CD4-positive, alpha-beta T cell treated with Interferon alpha-2 for 1 hour (primary cell): ENCODE measurements around the gene PLXNA4.

Experiments
- DNase-seq, 2 donors: peaks; one replicate each; pipeline ENCODE4 v3.0.0-alpha.2; 2020 to 2022

Gene PLXNA4

DNA sequence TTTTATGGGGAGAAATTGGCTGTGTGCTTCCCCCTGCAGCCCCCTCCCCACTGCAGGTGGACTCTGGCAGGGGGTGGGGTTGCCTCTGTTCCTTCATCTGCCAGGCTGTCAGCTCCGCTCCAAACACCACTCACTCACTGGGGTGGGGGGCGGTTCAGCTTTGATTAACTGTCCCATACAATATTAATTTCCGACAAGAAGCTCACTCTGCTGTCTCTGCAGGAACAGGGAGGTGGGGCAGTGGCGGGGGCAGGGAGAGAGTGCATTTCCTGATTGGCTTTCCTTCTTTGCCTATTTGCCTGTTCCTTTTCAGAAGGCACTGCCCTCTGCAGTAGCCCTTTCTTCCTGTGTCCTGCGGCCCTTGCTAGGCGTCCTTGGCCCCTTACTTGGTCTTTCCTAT lies 500.8 kb downstream of the PLXNA4 start:
- no peak for DNase-seq

DNA sequence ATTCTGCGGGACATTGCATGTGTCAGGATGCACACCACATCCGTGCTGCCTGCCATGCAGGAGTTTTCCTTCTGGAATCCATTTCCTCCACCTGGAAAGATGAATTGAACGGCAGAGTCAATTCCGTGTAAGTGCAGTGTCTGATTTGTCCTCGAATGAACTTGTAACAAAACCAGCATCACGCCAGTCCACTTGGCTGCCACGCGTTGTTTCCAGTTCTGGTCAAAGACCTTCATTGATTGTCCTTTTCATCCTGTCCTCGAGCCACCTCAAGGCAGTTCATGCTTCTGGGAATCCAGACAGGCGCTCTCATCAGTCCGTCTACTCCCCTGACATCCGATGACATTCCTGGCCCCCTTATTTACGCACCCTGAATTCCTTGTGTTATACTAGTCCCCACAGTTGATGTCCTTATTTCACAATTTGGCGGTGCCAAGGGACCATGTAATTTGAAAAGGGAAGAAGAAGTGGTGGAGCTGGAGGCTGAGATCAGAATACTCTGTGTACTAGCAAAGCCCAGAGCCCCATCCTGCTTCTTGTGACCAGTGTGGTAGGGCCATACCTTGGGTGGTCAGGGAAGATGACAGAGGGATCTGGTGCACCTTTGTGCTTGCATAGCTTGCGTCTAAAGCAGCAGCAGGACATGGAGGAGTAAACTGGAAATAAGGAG lies 502.2 kb downstream of the PLXNA4 start:
- DNase-seq, result no peak
